GM21737 (cell line): ENCODE results near the gene IL17RE.
"Not testable (repeated sequence)": the region's sequence is repeated elsewhere in the genome, so short reads cannot be mapped to it uniquely, and the experiment has no call there.

Source experiments
- ATAC-seq: cut with Tn5 transposase; IDR thresholded peaks from one replicate; pipeline ENCODE4 v1.9.1; 2021; ENCODE audit warnings: mild to moderate bottlenecking, moderate library complexity; ENCODE audit not compliant: unreplicated experiment

IL17RE gene

DNA sequence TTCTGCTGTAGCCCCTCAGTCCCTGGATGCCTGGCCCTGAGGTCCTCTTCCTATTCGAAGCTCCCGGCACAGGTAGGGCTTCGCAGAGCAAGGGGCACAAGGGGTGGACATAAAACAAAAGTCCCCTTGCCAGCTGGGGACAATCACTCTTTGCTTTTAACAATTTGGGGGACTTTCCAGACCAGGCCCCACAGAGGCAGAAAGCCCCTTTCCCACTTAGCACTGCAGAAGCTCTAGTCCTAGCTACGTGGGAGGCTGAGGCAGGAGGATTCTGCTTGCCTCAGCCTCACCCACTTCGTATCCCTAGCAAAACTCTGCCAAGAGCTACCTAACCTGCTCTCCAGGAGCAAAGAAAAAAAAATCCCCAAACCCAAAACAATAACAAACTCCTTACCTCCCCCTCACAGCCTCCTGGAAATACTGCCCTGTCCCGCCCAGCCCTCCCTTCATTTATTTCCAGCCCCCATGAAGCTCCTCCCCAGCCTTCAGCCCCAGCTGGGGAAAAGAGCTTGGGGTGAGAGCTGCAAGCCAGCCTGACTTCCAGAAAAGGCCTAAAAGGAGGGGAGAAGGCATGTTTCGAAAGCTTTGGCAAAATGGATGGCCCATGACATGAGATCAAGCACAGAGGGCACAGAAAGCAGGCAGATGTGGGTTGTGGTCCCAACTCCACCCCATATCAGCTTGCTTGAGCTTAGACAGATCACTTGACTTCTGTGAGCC lies 22.7 kb upstream of the IL17RE start, which contains the start of gene CIDEC:
Gene CIDEC (minus strand): TSS at position 424 of the 720 bp plus-strand sequence. CDS start 1,767 bp downstream, outside the sequence.
- ATAC-seq: no peak

DNA sequence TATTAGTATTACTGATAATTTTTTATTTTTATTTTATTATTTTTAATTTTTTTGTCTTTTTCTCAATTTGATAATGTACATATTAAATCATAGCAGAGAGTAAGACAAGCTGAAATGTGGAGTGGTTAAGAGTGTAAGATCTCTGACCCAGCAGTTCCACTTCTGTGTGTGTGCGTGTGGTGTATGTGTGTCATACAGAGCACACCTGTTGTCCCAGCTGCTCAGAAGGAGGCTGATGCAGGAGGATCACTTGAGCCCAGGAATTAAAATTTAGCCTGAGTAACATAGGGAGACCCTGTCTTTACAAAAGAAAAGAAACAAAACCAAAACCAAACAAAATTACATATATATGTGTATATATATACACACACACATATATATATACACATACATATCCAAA lies 21.2 kb upstream of the IL17RE start:
- no peak for ATAC-seq

DNA sequence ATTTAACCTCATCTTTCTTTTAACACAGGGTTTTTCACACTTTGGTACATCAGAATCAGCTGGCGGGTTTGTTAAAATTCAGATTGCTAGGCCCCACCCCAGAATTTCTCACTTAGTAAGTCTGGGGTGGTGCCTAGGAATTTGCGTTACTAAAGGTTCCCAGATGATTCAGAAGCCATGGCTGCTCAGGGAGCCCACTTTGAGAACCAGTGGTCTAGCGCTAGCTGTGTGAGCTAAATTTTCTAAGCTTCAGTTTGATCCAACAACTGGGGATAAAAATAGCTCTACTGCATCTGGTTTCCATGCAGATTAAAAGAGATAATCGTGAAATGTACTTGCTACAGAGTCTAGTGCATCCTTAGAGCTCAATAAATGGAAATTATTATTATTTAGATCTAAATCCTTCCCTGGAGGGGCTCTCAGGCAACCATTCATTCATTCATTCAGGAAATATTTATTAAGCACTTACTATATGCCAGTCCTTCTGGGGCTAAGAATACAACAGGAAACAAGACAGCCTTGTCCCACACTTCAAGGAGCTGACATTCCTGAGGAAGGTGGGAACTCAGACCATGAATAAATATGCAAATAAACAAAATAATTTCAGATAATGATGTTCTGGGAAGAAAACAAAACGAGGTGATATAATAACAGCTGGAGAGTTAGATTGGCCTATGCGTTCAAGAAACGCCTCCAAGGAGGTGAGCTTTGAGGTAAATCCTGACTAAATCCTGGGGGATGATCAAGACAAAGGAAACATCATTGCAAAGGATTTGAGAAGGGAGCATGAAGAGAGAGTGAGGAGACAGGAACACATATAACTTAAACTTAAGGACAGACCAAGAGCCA lies 18.7 kb upstream of the IL17RE start:
- ATAC-seq: no peak

DNA sequence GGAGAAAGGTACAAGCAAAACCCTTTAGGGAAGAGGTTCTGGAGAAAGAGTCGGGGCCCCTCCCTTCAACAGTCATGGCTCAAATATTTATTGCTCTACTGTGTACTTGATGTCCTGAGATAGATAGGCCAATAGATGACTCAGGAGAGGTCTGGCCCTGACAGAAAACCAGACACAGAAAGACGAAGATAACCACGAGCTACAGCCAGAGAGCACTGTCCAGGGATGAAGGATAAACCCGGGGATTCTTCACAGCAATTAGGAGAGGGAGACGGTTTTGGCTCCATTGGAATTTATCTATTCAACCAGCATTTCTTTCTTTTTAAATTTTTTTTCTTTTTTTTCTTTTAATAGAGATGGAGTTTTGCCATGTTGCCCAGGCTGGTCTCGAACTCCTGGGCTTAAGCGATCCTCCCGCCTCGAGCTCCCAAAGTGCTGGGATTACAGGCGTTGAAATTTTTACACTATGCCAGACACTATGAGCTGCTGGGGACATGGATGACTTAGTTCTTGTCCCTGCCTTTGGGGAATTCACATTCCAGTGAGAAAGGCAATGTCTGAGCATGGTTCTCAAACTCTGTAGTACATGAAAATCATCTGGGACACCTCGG lies 18.0 kb upstream of the IL17RE start:
- ATAC-seq: no peak

DNA sequence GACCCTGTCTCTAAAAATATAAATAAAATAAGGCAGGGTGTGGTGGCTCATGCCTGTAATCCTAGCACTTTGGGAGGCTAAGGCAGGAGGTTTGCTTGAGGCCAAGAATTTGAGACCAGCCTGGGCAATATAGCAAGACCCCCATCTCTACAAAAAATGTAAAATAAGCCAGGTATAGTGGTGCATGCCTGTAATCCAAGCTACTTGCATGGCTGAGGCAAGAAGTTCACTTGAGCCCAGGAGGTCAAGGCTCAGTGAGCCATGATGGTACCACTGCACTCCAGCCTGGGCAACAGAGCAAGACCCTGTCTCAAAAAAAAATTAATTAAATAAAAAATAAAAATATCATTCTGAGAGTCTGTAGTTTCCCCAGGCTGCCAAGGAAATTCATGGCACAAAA lies 16.3 kb upstream of the IL17RE start:
- ATAC-seq: no peak

DNA sequence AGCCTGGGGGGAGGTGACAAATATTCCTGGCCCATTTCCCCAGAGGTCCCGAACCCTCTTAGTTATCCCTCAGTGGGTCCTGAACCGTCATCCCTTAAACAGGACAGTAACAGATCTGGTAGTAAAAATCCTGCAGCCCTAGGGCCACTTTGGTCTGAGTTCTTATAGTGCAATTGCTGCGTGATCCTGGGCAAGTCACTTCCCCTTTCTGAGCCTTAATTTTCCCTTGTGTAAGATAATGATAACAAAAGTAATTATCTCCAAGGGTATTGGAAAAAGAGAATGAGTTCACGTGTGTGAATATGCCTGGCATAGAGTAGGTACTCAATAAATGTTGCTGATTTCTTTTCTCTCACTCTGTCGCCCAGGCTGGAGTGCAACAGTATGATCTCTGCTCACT lies 15.2 kb upstream of the IL17RE start:
- ATAC-seq: no peak

DNA sequence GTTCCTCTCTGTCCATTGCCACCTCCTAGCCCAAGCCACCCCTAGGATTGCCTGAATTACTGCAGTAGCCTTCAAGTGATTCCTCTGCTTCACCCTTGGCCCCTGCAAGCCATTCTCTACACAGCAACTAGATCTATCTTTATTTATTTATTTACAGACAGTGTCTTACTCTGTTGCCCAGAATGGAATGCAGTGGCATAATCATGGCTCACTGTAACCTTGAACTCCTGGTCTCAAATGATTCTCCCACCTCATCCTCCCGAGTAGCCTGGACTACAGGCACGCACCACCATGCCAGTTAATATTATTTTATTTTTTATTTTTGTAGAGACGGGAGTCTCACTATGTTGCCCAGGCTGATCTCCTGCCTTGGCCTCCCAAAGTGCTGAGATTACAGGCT lies 14.1 kb upstream of the IL17RE start:
- ATAC-seq: no peak

DNA sequence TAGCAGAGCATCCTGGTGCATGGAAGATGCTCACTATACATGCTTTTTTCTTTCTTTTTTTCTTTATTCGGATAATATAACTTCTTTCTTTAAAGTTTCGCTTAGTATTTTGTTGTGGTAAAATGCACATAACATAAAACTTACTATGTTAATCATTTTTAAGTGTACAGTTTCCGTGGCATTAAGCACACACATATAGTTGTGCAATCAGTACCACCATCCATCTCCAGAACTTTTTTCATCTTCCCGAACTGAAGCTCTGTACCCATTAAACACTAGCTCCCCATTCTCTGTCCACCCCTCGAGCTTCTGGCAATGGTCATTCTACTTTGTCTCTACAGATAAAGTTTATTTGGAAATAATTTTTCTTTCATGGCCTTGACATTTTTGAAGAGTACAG lies 13.2 kb upstream of the IL17RE start:
- no peak for ATAC-seq

DNA sequence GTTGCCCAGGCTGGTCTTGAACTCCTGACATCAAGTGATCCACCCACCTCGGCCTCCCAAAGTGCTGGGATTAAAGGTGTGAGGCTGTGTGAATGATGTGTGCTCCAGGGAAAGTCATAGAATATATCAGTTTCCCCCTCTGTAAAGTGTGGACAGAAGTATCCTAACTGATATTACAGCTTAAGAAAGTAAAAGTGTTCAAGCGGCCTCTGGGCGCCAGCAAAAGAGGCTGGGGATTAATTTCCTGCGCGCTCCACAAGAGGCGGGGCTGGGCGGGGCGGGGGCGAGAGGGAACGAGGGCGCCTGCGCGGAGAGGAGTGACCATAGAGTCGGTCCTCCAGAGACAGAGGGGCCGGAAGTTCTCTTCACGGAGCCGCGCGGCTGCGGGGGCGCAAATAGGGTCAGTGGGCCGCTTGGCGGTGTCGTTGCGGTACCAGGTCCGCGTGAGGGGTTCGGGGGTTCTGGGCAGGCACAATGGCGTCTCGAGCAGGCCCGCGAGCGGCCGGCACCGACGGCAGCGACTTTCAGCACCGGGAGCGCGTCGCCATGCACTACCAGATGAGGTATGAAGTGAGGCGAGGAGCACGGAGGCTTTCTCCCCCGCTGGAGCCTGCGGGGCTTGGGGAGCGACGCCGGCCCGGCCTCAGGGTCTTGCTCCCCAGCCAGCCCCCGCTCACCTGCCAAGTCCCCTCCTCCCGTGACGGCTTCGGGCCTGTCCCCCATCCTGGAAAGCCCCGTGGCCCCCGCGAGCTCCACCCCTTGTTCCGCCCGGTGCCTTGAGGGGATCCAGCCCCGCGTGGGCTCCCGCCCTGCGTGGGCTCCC lies 12.2 kb upstream of the IL17RE start, which contains the start of gene JAGN1:
Gene JAGN1 (plus strand): TSS at position 362 of the 823 bp plus-strand sequence. CDS start 113 bp downstream, at position 475.
- peak; percentile 84 for ATAC-seq

DNA sequence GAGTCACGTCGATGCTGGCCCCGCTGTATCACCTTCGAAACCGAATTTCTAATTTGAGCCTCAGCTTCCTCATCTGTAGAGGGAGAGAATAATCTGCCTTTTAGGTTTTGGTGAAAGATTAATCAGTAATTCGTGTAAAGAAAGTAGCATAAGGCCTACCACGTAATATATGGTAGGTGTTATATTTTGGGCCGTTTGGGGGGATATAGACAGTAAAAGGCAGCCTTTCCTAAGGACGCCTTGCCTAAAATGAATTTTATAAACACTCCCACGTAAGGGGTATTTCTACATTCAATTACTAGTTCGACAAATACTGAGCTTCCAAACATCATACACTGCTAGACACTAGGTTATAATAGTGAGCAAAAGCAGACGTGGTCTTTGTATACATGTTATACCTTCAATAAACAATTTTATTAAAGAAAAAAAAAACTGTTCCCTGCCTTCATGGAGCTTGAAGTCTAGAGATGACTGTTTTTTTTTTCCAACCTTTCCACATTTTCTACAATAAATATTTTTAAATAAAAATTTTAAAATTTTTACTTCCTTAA lies 11.5 kb upstream of the IL17RE start:
- ATAC-seq: no peak

DNA sequence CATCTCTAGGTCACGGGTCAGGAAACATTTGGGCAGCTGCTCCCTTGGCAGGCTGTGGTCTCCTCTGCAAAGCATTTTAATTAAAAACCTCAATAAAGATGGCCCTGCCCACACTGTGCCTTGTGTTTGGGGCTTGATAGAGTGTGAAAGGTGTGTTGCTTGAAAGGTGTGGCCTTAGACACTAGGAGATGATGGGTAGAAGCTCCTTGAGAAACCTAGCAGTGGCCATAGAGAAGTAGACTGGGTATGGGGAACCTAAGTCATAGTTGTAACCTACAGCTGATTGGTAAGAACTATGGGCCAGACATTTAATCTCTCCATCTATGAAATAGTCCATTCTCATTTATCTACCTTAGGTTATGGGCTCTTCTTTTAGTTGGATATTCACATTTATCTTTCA lies 8.9 kb upstream of the IL17RE start:
- no peak for ATAC-seq

DNA sequence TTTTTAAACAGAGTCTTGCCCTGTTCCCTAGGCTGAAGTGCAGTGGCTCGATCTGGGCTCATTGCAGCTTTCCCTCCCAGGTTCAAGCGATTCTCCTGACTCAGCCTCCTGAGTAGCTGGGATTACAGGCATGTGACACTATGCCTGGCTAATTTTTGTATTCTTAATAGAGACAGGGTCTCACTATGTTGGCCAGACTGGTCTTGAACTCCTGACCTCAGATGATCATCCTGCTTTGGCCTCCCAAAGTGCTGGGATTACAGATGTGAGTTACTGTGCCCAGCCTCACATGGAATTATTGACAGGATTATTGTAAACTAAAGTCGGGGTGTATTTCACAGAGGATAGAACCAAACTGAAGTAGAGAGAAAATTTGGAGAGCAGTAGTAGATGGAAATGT lies 6.9 kb upstream of the IL17RE start:
- ATAC-seq: not testable (repeated sequence)

DNA sequence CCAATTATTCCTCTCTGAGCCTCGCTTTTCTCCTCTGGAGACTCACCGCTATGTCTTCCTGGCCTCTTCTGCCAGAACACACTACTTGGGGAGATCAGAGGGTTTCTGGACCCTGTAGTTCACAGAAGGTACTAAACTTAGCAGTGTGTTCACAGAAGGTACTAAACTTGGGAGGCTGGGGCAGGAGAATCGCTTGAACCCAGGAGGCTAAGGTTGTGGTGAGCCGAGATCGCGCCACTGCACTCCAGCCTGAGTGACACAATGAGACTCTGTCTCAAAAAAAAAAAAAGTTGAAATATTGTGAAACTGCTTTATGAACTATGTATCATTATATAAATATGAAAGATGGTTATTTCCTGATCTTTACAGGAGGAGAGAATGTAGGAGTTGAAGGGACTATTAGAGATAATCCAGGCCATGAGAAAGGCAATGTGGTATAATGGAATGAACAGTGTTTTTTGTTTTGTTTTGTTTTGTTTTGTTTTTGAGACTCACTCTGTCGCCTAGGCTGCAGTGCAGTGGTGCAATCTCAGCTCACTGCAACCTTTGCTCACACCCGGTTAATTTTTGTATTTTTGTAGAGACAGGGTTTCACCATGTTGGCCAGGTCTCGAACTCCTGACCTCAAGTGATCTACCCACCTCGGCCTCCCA lies 5.8 kb upstream of the IL17RE start:
- not testable (repeated sequence) for ATAC-seq

DNA sequence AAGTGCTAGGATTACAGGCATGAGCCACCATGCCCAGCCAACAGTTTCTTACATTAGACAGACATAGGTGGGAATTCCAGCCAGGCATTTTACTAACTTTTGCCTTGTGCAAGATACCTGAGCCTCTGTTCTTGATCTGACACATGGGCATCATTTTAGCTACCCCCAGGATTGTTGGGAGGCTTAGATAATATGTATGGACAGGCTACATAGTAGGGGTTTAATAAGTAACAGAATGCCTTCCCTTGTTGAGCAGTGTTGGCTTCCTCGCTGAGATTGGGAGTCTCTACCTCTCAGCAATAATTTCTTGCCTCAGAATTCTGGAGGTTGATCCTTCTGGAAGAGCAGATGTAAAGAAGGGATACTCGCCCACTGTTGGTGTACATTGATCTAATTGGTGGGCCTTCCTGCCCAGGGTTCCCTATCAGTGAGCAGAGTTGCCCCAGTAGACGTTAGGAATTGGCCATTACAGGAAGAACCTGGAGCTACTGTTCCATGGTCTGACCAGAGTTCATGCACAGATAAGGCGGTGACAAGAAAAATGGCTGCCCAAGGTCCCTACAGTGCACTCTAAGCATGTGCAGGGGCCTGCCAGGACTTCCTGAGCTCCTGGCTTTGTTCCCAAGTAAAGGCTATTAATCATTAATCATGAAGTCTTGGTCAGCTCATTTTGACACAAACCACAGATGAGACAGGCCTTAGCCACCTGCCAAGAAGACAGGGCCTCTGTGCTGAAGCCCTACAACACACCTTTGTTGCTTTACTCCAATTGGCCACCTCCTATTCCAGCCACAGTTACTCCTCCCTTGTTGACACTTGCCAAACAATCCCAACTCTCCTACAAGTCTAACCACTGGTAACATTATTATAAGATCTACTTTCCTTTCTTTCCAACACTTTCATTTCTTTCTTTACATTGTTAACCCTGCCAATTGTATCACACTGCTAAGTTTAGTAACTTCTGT lies 5.0 kb upstream of the IL17RE start:
- ATAC-seq: no peak

DNA sequence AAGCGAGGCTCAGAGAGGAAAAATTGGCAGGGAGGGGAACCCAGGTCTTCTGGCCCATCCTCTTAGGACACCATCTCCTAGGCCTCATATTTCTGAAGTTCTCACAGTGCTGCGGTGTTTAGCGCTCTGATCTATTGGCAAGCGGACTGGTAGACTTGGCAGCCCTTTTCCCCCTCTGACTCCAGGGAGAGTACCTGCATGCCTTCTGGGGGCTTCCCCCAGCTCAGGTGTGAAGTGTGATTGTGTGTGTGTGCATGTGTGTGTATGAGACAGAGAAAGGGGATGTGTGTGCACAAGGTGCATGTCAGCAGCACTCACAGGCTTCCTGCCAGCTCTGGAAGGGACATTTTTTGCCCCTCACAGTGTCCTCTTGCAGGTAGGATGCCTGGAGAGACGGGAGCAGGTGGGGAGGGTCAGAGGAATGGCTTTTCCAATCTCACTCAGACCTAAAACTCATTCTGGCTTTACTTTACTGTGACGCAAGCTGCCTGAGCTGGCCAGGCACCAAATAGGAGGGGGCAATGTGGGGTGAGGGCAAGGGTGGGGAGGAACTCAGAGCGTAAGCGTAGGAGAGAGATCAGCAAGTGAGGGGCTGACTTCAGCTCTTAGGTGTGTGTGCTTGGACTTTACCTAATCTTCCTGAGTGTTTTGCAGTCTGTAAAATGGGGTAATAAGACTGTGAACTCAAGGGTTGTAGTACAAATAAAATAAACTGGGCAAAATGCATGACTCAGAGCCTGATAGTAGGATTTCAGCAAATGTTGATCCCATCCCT lies 4.0 kb upstream of the IL17RE start:
- no peak for ATAC-seq

DNA sequence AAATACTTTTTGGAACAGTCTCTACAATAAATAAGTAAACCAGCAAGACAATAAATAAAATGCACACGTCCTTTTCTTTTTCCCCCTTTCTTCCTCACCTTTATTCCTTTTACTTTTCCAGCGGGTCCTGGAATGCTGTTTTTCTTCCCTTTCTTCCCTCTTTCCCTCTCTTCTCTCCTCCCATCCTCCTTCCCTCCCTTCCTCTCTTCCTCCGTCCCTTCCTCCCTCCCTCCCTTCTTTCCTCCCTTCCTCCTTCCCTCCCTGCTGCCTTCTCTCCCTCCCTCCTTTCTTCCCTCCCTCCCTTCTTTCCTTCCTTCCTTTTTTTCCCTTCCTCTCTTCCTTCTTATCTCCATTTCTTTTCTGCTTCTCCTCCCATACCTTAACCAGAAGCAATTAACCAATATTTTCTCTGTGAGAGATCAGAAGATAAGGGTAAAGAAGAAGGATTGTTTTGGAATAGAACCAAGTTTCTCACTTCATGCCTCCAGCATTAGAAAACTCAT lies 3.3 kb upstream of the IL17RE start:
- ATAC-seq: no peak

DNA sequence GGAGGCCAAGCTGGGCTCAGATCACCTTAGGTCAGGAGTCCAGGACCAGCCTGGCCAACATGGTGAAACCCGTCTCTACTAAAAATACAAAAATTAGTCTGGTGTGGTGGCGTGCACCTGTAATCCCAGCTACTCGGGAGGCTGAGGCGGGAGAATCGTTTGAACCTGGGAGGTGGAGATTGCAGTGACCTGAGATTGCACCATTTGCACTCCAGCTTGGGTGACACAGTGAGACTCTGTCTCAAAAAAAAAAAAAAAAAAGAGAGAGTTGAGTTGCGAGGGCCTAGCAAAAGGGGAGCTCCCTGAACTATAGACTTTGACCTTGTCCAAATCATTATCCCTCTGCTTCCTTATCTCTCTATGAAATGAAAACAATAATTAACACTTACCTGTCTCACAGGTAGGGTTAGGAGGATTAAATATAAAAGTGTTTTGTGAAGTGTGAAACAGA lies 1.7 kb upstream of the IL17RE start:
- ATAC-seq: not testable (repeated sequence)

DNA sequence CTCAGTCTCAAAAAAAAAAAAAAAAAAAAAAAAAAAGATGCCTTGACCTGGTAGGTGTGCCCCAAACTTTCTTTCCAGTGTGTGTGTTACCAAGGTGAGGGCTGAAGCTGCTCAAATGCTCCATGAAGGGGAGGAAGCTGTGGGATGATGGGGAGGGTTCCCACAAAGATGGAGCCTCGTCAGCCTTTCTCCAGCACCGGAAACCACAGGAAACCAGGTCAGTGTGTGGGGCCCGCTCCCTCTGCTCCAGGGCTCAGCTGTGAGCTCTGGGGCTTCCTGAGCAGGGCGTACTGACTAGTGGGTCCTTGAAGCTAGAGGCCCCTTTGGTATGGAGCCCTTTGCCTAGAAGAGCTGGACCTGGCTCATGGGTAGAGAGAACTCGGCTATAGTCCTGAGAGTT lies 681 bp upstream of the IL17RE start:
- no peak for ATAC-seq
